Measurements from ENCODE around the gene F2R.

DNA sequence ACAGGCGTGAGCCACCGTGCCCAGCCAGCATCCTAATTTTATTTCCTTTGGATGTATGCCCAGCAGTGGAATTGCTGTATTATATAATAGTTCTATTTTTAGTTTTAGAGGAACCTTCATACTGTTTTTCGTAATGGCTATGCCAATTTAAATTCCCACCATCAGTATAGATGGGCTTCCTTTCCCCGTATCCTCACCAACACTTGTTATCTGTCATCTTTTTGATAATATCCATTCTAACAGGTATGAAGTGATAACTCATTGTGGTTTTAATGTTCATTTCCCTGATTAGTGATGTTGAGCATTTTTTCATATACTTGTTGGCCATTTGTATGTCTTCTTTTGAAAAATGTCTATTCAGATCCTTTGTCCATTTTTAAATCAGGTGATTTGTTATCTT is 13.0 kb downstream of the F2R start:
- TF ChIP-seq EZH2 (IDR thresholded peaks at IDR 0.05; ENCODE audit: borderline replicate concordance, control insufficient read depth, low read depth, low read length) (no peak), ESRRA (IDR thresholded peaks at IDR 0.05; ENCODE audit: low read length) (no peak), ZNF24 (IDR thresholded peaks at IDR 0.05) (no peak), ETV6 (conservative IDR thresholded peaks at IDR 0.05 in 1 of 2, IDR thresholded peaks at IDR 0.05 in 1 of 2; ENCODE audit: borderline replicate concordance in 1 of 2, low read depth in 1 of 2) (no peak), SMC3 (IDR thresholded peaks at IDR 0.05; ENCODE audit: borderline replicate concordance, low read length) (no peak), POLR2A (IDR thresholded peaks at IDR 0.05; ENCODE audit: low read depth, low read length) (no peak), ZNF274 (IDR thresholded peaks at IDR 0.05; ENCODE audit: insufficient read depth, insufficient read length) (no peak), RBBP5 (conservative IDR thresholded peaks at IDR 0.05) (no peak), FOS (IDR thresholded peaks at IDR 0.05; ENCODE audit: borderline replicate concordance, extremely low read depth, insufficient read length) (no peak), CTCF (IDR thresholded peaks at IDR 0.05 in 2 of 3, conservative IDR thresholded peaks at IDR 0.05 in 1 of 3; ENCODE audit: control insufficient read depth in 2 of 3, extremely low read depth in 1 of 3, insufficient read depth in 1 of 3, low read depth in 3 of 3, low read length in 3 of 3) (no peak)
